Glomerular visceral epithelial cell (primary cell): Measurements from ENCODE around the gene DDX21.
"Not testable (repeated sequence)": the region's sequence is repeated elsewhere in the genome, so short reads cannot be mapped to it uniquely, and the experiment has no call there.

Experiments
- DNase-seq: peaks from one replicate; pipeline ENCODE4 v3.0.0-alpha.2; 2016; ENCODE audit errors: extremely low spot score

DDX21 gene

DNA sequence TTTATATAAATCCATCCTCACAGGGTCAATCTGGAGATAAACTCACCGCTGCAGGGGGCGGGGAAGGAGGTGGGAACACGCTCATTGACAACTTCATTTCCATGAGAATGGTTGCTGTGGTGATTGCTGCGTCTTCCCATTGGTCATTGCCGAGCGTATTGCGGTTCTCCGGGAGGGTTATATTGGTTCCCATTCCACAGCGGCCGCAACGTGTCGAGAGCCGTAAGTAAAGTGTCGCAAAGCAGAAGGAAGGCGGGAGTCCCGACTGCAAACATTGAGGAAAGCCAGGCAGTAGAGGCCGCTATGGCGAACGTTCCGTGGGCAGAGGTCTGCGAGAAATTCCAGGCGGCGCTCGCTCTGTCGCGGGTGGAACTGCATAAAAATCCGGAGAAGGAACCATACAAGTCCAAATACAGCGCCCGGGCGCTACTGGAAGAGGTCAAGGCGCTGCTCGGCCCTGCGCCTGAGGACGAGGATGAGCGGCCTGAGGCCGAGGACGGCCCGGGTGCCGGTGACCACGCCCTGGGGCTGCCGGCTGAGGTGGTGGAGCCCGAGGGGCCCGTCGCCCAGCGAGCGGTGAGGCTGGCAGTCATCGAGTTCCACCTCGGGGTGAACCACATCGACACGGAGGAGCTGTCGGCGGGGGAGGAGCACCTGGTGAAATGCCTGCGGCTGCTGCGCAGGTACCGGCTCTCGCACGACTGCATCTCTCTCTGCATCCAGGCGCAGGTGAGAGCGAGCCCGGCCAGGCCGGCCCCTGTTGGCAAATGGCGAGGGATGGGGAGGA, 32.8 kb downstream of the DDX21 start, which contains the start of gene KIFBP:
Gene KIFBP (plus strand): TSS at position 274 of the 787 bp plus-strand sequence. CDS start 30 bp downstream, at position 304.
- peak; percentile 97 for DNase-seq

DNA sequence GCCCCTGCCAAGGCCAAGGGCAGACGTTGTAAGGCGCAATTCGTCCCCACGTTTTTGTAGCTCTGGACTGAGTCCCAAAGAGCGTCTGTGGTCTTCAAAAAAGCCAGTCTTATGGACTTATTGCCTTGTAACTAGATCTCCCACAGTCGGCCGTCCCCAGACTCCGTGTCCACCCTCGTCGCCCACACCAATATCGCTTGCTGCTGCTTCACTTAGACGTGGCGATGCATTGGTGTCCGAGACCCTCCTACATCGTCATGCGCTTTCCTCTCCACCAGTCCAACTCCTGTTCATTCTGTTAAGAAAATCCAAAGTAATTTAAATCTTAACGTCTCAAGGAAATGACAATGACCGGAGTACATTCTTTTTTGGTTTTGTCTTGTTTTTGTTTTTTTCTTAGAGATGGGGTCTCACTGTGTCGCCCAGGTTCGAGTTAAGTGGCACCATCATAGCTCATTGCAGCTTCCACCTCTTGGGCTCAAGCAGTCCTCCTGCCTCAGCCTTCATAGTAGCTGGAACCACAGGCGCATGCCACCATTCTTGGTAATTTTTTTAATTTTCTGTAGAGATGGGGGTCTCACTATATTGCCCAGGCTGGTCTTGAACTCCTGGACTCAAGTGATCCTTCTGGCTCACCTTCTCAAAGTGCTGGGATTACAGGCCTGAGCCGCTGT, 33.5 kb downstream of the DDX21 start:
- no peak for DNase-seq

DNA sequence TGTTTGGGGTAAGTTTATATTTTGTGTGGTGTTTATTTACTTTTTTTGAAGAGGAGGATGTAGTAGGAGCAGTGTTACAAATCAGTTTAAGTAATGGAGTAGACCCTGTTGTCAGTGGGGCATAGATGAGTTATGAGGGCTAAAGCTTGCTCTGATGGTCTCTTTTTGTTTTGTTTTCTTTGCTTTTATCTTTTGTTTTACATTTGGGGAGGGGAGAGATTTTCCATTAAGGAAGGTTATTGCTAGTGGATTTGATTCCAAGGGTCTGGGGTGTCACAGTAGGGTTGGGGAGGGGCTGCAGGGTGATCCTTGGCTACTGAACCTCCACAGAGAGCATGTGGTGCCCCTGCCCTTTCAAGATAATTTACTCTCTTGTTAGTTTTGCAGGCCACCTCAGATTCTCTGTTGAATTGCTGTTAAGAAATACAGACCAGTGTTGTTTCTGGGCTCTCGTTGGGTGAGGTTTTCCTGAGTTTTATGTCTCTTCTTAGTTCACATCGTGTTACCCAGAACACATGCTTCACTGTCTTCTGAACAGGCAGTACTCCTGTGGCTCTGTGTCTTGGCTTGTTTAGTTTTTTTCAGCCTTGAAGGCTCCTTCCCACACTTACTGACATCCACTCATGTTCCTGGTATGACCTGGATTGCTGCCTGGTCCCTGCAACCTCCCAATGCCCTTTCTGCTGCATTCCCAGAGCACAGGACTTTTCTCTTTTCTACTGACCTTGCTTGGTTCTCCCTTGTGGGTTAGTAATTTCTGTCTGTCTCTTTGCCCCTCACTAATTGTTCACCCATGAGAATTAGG, 36.9 kb downstream of the DDX21 start:
- peak; percentile 42 for DNase-seq

DNA sequence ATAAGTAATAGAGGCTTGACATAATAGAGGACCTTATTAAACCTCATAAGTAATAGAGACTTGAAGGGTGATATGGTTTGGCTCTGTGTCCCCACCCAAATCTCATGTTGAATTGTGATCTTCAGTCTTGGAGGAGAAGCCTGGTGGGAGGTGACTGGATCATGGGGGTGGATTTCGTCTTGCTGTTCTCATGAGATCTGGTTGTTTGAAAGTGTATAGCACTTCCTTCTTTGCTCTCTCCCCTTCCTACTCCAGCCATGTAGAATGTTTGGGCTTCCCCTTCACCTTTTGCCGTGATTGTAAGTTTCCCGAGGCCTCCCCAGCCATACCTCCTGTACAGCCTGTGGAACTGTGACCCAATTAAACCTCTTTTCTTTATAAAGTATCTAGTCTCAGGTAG, 41.2 kb downstream of the DDX21 start:
- DNase-seq = no peak

DNA sequence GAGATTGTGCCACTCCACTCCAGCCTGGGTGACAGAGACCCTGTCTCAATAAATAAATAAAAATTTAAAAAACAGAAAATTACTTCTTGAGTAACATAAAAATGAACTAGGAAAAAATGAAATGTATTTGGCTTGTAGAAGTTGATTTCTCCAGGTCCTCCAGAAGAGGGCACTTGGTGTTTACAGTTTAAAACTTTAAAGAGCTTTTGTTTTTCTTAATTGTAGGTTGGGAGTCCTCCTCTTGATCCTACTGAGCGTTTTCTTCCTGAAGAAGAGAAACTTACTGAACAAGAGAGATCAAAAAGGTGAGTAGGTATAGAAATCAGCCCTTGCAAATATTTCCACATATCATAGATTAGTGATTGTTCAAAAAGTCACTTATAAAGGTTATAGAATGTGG, 48.9 kb downstream of the DDX21 start:
- DNase-seq = peak; percentile 42

DNA sequence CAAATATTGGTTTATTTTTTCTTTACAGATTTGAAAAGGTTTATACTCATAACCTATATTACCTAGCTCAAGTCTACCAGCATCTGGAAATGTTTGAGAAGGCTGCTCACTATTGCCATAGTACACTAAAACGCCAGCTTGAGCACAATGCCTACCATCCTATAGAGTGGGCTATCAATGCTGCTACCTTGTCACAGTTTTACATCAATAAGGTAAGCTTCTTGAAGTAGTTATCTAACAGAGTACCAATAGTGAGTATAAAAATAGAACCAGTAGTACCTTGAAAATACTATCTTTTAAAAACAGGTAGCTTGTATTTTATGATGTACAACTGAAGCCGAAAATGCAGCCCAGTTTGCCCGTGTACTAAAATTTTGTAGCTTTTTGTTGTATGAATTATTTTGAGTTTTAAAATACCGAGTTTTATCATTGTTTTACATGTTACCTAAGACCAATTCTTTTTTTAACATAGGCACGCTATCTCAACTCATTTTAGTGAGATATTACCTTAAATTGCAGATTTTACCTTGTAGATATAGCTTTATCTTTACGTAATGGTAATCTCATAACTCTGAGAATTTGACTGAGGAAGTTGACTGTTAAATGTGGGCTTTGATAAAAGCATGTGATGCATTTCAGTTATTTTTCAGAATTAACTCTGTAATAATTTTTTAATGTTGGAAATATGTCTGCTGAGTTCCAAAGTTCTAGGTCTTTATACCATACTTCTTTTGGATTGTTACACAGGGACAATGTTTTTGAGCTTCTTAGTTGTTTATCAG, 49.9 kb downstream of the DDX21 start:
- no peak for DNase-seq

DNA sequence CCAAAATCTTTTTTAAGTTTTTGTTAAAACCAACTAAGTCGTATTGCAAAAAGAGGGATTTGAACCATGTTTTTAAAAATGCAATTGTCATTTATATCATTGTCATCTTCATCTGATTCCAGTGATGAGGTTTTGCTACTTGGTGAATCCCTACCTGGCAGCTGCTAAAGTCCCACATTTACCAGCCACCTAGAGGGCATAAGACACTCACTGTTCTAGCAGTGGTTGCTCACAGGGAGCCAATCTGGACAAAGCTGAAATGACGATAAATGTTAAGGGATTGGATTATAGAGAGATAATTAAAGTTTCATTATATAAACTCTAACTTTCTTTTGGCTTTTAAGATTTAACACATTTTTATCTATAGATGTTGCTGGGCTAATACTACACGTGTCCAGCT, 51.3 kb downstream of the DDX21 start:
- no peak for DNase-seq

DNA sequence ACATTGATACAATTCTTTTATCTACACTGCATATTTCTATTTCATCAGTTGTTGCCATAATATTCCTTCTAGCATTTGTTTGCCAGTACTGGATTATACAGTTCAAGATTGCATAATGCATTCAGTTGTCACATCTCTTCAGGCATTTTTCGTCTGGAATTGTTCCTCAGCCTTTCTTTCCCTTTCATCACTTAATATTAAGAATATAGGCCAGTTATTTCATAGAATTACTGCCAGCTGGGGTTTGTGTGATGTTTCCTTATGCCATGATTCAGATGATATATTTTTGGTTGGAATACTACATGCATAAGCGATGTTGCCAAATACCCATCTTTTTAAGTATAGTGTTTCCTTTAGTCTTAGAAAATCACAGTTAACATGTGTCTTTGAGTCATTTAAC, 53.4 kb downstream of the DDX21 start:
- DNase-seq = no peak

DNA sequence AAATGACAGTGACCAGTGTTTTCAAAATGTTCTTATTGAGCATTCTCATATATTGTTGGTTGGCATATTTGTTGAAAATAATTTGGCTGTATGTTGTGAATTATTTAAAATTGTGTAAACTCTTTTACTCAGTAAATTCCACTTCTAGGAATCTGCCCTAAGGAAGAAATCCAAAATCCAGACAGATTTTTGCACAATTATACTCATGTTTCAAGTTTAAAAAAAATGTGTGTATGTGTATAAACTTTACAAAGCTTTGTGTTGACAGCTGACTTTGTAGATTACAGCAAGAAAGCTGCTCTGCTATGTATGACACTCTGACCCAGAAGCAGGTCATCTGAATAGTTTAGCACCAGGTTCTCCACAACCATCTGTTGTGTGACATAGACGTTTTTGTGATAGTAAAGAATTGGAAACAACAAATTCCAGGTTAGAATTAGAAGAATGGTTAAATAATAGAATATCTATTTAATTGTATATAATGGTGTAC, 54.2 kb downstream of the DDX21 start:
- DNase-seq = no peak

DNA sequence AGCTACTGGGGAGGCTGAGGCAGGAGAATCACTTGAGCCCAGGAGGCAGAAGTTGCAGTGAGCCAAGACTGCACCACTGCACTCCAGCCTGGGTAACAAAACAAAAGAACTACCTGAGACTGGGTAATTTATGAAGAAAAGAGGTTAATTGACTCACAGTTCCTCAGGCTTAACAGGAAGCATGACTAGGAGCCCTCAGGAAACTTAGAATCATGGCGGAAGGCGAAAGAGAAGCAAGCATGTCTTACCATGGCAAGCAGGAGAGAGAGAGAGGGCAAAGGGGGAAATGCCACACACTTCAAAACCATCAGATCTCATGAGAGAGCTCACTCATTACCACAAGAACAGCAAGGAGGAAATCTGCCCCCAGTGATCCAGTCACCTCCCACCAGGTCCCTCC, 56.8 kb downstream of the DDX21 start:
- not testable (repeated sequence) for DNase-seq

DNA sequence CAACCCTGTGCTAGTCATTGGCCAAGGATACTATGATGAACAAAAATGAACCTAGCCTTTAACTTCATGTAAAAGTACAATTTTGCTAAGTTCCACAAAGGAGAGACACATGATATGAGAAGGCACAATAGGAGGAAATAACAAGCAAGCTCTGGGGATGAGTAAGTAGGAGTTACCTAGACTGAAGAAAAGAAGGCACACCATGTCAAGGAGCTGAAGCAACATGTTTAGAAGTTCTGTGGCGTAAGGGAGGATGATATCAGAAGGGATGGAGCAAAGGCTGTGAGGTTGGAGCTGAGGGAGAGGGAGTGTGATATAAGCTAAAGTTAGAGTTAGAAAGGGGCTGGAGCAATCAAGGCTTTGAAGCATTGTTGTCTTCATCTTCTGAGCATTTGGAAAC, 58.2 kb downstream of the DDX21 start:
- no peak for DNase-seq

DNA sequence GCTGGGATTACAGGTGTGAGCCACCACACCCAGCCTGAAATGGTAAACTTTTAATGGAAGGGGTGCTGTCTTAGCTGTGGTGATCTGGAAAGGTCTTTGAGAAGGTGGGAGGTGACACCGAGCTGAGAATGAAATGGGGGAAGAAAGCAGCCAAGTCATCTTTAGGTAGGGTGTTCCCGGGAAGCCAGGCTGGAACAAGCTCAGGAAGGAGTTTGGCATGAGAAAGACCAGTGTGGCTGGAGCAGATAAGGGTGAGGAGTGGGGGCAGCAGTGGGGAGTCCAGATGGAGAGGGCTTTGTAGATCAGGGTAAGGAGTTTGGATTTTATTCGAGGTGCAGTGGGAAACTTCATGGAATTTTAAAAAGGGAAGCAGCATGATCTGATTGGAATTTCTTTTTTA, 62.6 kb downstream of the DDX21 start:
- no peak for DNase-seq

DNA sequence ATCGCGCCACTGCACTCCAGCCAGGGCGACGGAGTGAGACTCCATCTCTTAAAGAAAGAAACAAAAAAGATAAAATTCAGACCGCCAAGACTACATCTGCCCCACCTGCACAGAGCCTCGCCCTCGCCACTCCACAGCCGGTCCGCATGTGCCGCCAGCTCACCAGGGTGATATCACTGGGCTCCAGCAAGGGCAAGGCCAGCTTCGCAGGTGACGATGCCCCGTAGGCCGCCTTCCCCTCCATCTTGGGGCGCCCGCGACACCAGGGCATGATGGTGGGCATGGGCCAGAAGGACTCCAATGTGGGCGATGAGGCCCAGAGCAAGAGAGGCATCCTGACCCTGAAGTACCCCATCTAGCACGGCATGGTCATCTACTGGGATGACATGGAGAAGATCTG, 66.6 kb downstream of the DDX21 start:
- DNase-seq = no peak

DNA sequence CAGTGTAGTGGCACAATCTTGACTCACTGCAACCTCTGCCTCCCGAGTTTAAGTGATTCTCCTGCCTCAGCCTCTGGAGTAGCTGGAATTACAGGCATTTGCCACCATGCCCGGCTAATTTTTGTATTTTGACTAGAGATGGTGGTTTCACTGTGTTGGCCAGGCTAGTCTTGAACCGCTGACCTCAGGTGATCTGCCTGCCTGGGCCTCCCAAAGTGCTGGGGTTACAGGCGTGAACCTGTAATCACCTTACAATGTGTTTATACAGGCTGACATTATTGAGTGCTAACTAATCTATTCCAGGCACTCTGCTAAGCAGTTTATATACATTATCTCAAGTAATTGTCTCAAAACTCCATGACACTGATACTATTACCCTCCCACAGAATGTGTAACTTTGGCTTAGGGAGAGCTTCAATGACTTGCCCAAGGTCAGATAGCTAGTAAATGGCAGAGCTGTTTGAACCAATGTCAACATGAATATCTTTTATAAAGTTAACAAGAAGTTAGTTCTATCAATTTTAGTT, 69.5 kb downstream of the DDX21 start:
- DNase-seq = no peak

DNA sequence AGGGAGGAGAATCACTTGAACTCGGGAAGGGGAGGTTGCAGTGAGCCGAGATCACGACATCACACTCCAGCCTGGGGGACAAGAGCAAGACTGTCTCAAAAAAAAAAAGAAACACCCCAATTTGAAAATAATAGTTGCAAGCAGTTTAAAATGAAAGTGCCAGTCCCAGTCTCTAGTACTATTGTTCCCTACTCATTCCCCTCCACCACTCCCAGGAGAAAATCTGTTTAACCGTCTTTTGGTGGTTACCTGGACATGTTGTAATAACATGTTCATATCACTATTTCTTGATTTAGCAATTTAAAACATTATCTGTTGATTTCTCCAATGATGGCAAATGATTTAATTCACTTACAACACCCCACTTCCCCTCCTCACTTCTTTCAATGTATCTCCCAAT, 77.3 kb downstream of the DDX21 start:
- DNase-seq = no peak
